NB4 (cell line): ENCODE data around the gene AUTS2.

Experiments
- DNase-seq: peaks from one replicate; pipeline ENCODE4 v3.0.0; 2010; ENCODE audit warnings: low read depth
- H3K4me3 ChIP-seq: one replicate; pipeline ENCODE4 v1.5.1; 2011; ENCODE audit warnings: mild to moderate bottlenecking, low read depth, low read length, moderate library complexity
- CTCF ChIP-seq: IDR thresholded peaks from one replicate; pipeline ENCODE4 v1.5.1; 2012; ENCODE audit warnings: low read depth, low read length
- MAX ChIP-seq: IDR thresholded peaks from 2 replicates; pipeline ENCODE4 v1.6.1; 2011; ENCODE audit warnings: low read depth, low read length
- MYC ChIP-seq: IDR thresholded peaks from 2 replicates; pipeline ENCODE4 v1.6.1; 2011; ENCODE audit warnings: low read depth, low read length
- POLR2A ChIP-seq: IDR thresholded peaks from 2 replicates; pipeline ENCODE4 v1.6.1; 2011; ENCODE audit warnings: mild to moderate bottlenecking; ENCODE audit not compliant: insufficient read length; ENCODE audit errors: extremely low read depth

AUTS2 gene

GRCh38 chr7:70005891-70006260 is 407.6 kb downstream of the AUTS2 start:
- TF ChIP-seq MYC = no peak
- no peak for TF ChIP-seq POLR2A
- no peak for TF ChIP-seq MAX
- TF ChIP-seq CTCF = no peak
- no peak overlapping the region for H3K4me3 ChIP-seq
- no peak for DNase-seq

- TF ChIP-seq CTCF = no peak
- TF ChIP-seq MYC = no peak
- no peak for TF ChIP-seq POLR2A
- no peak for TF ChIP-seq MAX
- H3K4me3 ChIP-seq = no peak overlapping the region
- DNase-seq = peak; percentile 68
These were observed 408.1 kb downstream of the AUTS2 start for GRCh38 chr7:70006261-70006920.

GRCh38 chr7:70008466-70008865 is 410.2 kb downstream of the AUTS2 start:
- no peak overlapping the region for H3K4me3 ChIP-seq
- DNase-seq = no peak
- TF ChIP-seq MYC = no peak
- no peak for TF ChIP-seq MAX

- no peak overlapping the region for H3K4me3 ChIP-seq
- DNase-seq = no peak
- TF ChIP-seq POLR2A = no peak
- TF ChIP-seq MAX = no peak
- no peak for TF ChIP-seq CTCF
- TF ChIP-seq MYC = no peak
These were observed 416.4 kb downstream of the AUTS2 start for GRCh38 chr7:70014472-70015177.

- H3K4me3 ChIP-seq = no peak overlapping the region
- TF ChIP-seq MYC (no peak), CTCF (no peak), MAX (no peak), POLR2A (no peak)
- no peak for DNase-seq
These were observed 417.1 kb downstream of the AUTS2 start for GRCh38 chr7:70015353-70015752.

- H3K4me3 ChIP-seq = no peak overlapping the region
These were observed 417.9 kb downstream of the AUTS2 start for GRCh38 chr7:70016044-70016770.

More at GRCh38 chr7:70016044-70016770, 417.9 kb downstream of the AUTS2 start:
- peak; percentile 22 for DNase-seq
- TF ChIP-seq CTCF (no peak), MYC (no peak), MAX (no peak), POLR2A (no peak)
